HCT116 (cell line): ENCODE data around the gene XPNPEP1.

ENCODE experiments used
- CBX3 ChIP-seq: IDR thresholded peaks from 2 replicates; pipeline ENCODE4 v1.6.1; 2012; ENCODE audit warnings: low read depth
- SP1 ChIP-seq: IDR thresholded peaks from 2 replicates; pipeline ENCODE4 v1.6.1; 2012; ENCODE audit warnings: low read depth
- ZFX ChIP-seq: fragments of 450-650 bp; IDR thresholded peaks from 2 replicates; pipeline ENCODE4 v1.6.1; 2017
- TF ChIP-seq, protein P1 (sequence below), 3 experiments: fragments of 200-600 bp in 1 of 3; sonication (generic) in 1 of 3; IDR thresholded peaks in 2 of 3; conservative IDR thresholded peaks in 1 of 3; 2 replicates each; pipeline ENCODE4 v1.5.1; 2012 to 2017; ENCODE audit warnings: low read depth in 2 of 3, low read length in 2 of 3, antibody characterized with exemption in 1 of 3, borderline replicate concordance in 1 of 3, control low read depth in 1 of 3, mild to moderate bottlenecking in 1 of 3, mixed read lengths in 1 of 3, mixed run types in 1 of 3, moderate library complexity in 1 of 3; ENCODE audit not compliant: insufficient read depth in 1 of 3

DNA sequence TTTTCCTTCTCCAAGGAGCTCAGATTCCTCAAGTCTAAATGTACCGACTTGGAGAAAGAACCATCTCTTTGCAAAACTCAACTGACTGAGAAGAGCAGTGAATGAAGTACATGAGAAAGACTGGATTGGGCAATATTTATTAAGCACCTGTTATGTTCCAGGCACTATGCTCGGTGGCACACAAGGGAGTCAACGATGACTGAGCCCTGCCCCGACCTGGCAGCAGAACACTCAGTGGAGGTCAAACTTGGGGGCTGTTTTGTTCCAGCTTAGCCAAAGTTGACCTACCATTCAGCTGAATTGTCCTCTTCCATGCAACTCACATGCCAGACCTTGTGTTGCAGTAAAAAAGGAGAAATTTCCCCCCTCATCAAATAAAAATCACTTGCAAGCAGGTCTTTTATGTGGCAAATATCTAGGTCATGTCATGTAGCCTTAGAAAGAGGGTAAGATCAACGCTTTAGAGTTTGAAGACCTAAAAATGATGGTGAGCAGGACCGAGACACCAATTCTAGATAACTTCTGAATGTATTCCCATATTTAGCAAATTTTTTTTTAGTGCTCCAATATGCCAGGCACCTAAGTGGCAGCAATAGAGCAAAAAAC lies 14.3 kb upstream of the XPNPEP1 start:
- TF ChIP-seq ZFX = no peak
- TF ChIP-seq, protein P1, sequence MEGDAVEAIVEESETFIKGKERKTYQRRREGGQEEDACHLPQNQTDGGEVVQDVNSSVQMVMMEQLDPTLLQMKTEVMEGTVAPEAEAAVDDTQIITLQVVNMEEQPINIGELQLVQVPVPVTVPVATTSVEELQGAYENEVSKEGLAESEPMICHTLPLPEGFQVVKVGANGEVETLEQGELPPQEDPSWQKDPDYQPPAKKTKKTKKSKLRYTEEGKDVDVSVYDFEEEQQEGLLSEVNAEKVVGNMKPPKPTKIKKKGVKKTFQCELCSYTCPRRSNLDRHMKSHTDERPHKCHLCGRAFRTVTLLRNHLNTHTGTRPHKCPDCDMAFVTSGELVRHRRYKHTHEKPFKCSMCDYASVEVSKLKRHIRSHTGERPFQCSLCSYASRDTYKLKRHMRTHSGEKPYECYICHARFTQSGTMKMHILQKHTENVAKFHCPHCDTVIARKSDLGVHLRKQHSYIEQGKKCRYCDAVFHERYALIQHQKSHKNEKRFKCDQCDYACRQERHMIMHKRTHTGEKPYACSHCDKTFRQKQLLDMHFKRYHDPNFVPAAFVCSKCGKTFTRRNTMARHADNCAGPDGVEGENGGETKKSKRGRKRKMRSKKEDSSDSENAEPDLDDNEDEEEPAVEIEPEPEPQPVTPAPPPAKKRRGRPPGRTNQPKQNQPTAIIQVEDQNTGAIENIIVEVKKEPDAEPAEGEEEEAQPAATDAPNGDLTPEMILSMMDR (IDR thresholded peaks at IDR 0.05 in 2 of 3, conservative IDR thresholded peaks at IDR 0.05 in 1 of 3; ENCODE audit: borderline replicate concordance in 1 of 3, insufficient read depth in 1 of 3, low read depth in 2 of 3, low read length in 2 of 3) = no peak
- TF ChIP-seq SP1 = no peak
- TF ChIP-seq CBX3 = no peak
